ENCODE data around the gene CD200R1. TPM values are rescaled to one million over a fixed set of nuclear protein-coding genes. Genes with fewer than 3 reads are reported as not detected.

CD200R1 gene
- total RNA-seq, 3 donors from 2014 or later (not counting 1 experiment from before 2014, with no cell fraction given): 0.38 to 25.8 (median 1.7) TPM

GRCh38 chr3:112958811-112959560 lies 15.9 kb downstream of the CD200R1 start:
- Mint-ChIP-seq H3K36me3 (peaks cover 20% of the 10 kb centered on the region), H3K4me3 (no peak overlapping the region), H3K27me3 (ENCODE audit: low read depth in 2 of 2) (no peaks in the 10 kb centered on the region), H3K27ac (no peak overlapping the region), H3K4me1 (no peaks in the 10 kb centered on the region), H3K9me3 (peaks cover 7 to 10% of the 10 kb centered on the region in 2 donors)
- H3K36me3 ChIP-seq (ENCODE audit: control insufficient read depth, insufficient read depth, low read length): no peaks in the 10 kb centered on the region
- H3K9me3 ChIP-seq (ENCODE audit: control insufficient read depth, insufficient read depth, low read length): peaks cover 7% of the 10 kb centered on the region
- DNase-seq: no peak
- H3K27ac ChIP-seq (ENCODE audit: low read length): no peak overlapping the region
- TF ChIP-seq CTCF (IDR thresholded peaks at IDR 0.05): no peak
- intact Hi-C loops (cut with micrococcal nuclease): no loop called here
- ATAC-seq: no peak
- WGBS (ENCODE audit: insufficient coverage): 35% methylated on average over 4 of the region's 6 CpGs
- H3K4me1 ChIP-seq (ENCODE audit: control insufficient read depth, insufficient read depth, low read length): no peaks in the 10 kb centered on the region
- no peak overlapping the region for H3K4me3 ChIP-seq (ENCODE audit: low read length)
- H3K27me3 ChIP-seq (ENCODE audit: control insufficient read depth, insufficient read depth, low read length): no peaks in the 10 kb centered on the region

DNA sequence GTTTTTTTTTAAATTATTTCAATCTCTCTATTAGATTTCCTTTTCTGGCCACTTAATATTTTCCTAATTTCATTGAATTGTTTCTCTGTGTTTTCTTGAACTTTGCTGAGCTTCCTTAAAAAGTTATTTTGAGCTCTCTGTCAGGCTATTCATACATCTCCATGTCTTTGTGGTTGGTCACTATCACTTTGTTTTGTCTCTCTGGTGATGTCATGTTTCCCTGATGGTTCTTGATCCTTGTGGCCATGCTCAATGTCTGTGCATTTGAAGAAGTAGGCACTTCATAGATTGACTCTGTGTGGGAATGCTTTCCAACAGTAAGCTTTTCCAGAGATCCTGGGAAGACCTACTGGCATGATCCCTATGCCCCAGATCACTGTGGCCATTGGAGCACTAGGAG lies 18.6 kb downstream of the CD200R1 start:
- Histone ChIP-seq H3K4me1 (ENCODE audit: control insufficient read depth, insufficient read depth, low read length) (no peaks in the 10 kb centered on the region), H3K27ac (ENCODE audit: low read length) (no peak overlapping the region), H3K36me3 (ENCODE audit: control insufficient read depth, insufficient read depth, low read length) (no peaks in the 10 kb centered on the region), H3K4me3 (ENCODE audit: low read length) (no peak overlapping the region), H3K27me3 (ENCODE audit: control insufficient read depth, insufficient read depth, low read length) (no peaks in the 10 kb centered on the region), H3K9me3 (ENCODE audit: control insufficient read depth, insufficient read depth, low read length) (no peaks in the 10 kb centered on the region)
- TF ChIP-seq CTCF (IDR thresholded peaks at IDR 0.05): no peak
- ATAC-seq (no peak), DNase-seq (no peak)
- Mint-ChIP-seq H3K36me3 (peaks cover 12% of the 10 kb centered on the region), H3K27me3 (ENCODE audit: low read depth in 2 of 2) (no peaks in the 10 kb centered on the region), H3K27ac (no peak overlapping the region), H3K9me3 (peaks cover 4 to 7% of the 10 kb centered on the region in 2 donors), H3K4me3 (no peak overlapping the region), H3K4me1 (no peaks in the 10 kb centered on the region)
- intact Hi-C loops (cut with micrococcal nuclease): no loop called here

- no peak for DNase-seq
- intact Hi-C loops (cut with micrococcal nuclease): no loop called here
Measured at GRCh38 chr3:112948346-112948838, 26.5 kb downstream of the CD200R1 start.

More at GRCh38 chr3:112948346-112948838, 26.5 kb downstream of the CD200R1 start:
- H3K27me3 ChIP-seq (ENCODE audit: control insufficient read depth, insufficient read depth, low read length): no peaks in the 10 kb centered on the region
- TF ChIP-seq CTCF (IDR thresholded peaks at IDR 0.05): no peak
- Mint-ChIP-seq H3K27ac (no peak overlapping the region), H3K9me3 (peaks cover 0 to under 1% of the 10 kb centered on the region in 2 donors), H3K36me3 (no peaks in the 10 kb centered on the region), H3K4me1 (no peaks in the 10 kb centered on the region), H3K27me3 (ENCODE audit: low read depth in 2 of 2) (peaks cover under 1 to 18% of the 10 kb centered on the region in 2 donors), H3K4me3 (no peak overlapping the region)
- H3K27ac ChIP-seq (ENCODE audit: low read length): no peak overlapping the region
- no peaks in the 10 kb centered on the region for H3K36me3 ChIP-seq (ENCODE audit: control insufficient read depth, insufficient read depth, low read length)
- WGBS (ENCODE audit: insufficient coverage): 98% methylated on average over 9 of the region's 9 CpGs
- H3K4me1 ChIP-seq (ENCODE audit: control insufficient read depth, insufficient read depth, low read length): no peaks in the 10 kb centered on the region
- no peak for ATAC-seq
- no peaks in the 10 kb centered on the region for H3K9me3 ChIP-seq (ENCODE audit: control insufficient read depth, insufficient read depth, low read length)
- H3K4me3 ChIP-seq (ENCODE audit: low read length): no peak overlapping the region
